Mesenchymal stem cell (in vitro differentiated cells and primary cell): ENCODE results near the gene MIF4GD.

Experiments
- DNase-seq: peaks from one replicate; pipeline ENCODE4 v3.0.0-alpha.2; 2013
- H2AFZ ChIP-seq: one replicate; pipeline ENCODE4 v1.6.1; 2013; ENCODE audit warnings: low read depth, mild to moderate bottlenecking, control low read depth, inconsistent platforms, low read length, moderate library complexity
- H2AK5ac ChIP-seq: 2 replicates; pipeline ENCODE4 v1.6.1; 2013; ENCODE audit warnings: low read length, moderate library complexity, mild to moderate bottlenecking, inconsistent platforms; ENCODE audit not compliant: severe bottlenecking
- H2BK120ac ChIP-seq: one replicate; pipeline ENCODE4 v1.6.1; 2013; ENCODE audit warnings: low read depth, mild to moderate bottlenecking, inconsistent platforms, low read length, moderate library complexity
- H2BK12ac ChIP-seq, 2 experiments: one replicate each; pipeline ENCODE4 v1.6.1; 2013; ENCODE audit warnings: inconsistent platforms in 2 of 2, low read length in 2 of 2, mild to moderate bottlenecking in 2 of 2, moderate library complexity in 2 of 2, control low read depth in 1 of 2
- H2BK15ac ChIP-seq: one replicate; pipeline ENCODE4 v1.6.1; 2013; ENCODE audit warnings: mild to moderate bottlenecking, low read depth, inconsistent platforms; ENCODE audit not compliant: poor library complexity, severe bottlenecking
- H2BK5ac ChIP-seq: 2 replicates; pipeline ENCODE4 v1.6.1; 2013; ENCODE audit warnings: low read depth, mild to moderate bottlenecking, low read length, control low read depth, inconsistent platforms; ENCODE audit not compliant: poor library complexity, severe bottlenecking
- H3K14ac ChIP-seq, 2 experiments: one replicate each; pipeline ENCODE4 v1.6.1; 2013; ENCODE audit warnings: inconsistent platforms in 2 of 2, low read length in 2 of 2, control low read depth in 1 of 2, mild to moderate bottlenecking in 1 of 2, moderate library complexity in 1 of 2
- H3K18ac ChIP-seq, 2 experiments: one replicate each; pipeline ENCODE4 v1.6.1; 2013; ENCODE audit warnings: inconsistent platforms in 2 of 2, low read length in 2 of 2, control low read depth in 1 of 2, low read depth in 1 of 2, mild to moderate bottlenecking in 1 of 2
- H3K23ac ChIP-seq, 2 experiments: one replicate each; pipeline ENCODE4 v1.6.1; 2013; ENCODE audit warnings: inconsistent platforms in 2 of 2, low read length in 2 of 2, mild to moderate bottlenecking in 2 of 2, moderate library complexity in 2 of 2, control low read depth in 1 of 2
- H3K27ac ChIP-seq: 2 replicates; pipeline ENCODE4 v1.5.1; 2013; ENCODE audit warnings: mild to moderate bottlenecking, moderate library complexity, low read length, control low read depth, inconsistent platforms; ENCODE audit not compliant: poor library complexity, severe bottlenecking
- H3K27me3 ChIP-seq, 2 experiments: 2 replicates each; pipeline versions ENCODE4 v1.6.1 to v1.7.0; 2013; ENCODE audit warnings: low read length in 2 of 2, mild to moderate bottlenecking in 2 of 2, moderate library complexity in 2 of 2, control low read depth in 1 of 2, inconsistent platforms in 1 of 2; ENCODE audit not compliant: control insufficient read depth in 1 of 2, insufficient read depth in 1 of 2
- H3K36me3 ChIP-seq, 2 experiments: 2 replicates each; pipeline versions ENCODE4 v1.6.1 to v1.7.0; 2013; ENCODE audit warnings: low read length in 2 of 2, control low read depth in 1 of 2, inconsistent platforms in 1 of 2, low read depth in 1 of 2, mild to moderate bottlenecking in 1 of 2; ENCODE audit not compliant: insufficient read depth in 2 of 2, control insufficient read depth in 1 of 2
- H3K4ac ChIP-seq, 2 experiments: one replicate each; pipeline ENCODE4 v1.6.1; 2013; ENCODE audit warnings: inconsistent platforms in 2 of 2, low read length in 2 of 2, mild to moderate bottlenecking in 2 of 2, moderate library complexity in 2 of 2, control low read depth in 1 of 2, low read depth in 1 of 2
- H3K4me1 ChIP-seq: 2 replicates; pipeline ENCODE4 v1.6.1; 2013; ENCODE audit warnings: low read depth, low read length, control low read depth; ENCODE audit not compliant: control insufficient read depth, insufficient read depth
- H3K4me2 ChIP-seq: 2 replicates; pipeline ENCODE4 v1.6.1; 2013; ENCODE audit warnings: low read length, mild to moderate bottlenecking, inconsistent platforms; ENCODE audit not compliant: poor library complexity, severe bottlenecking
- H3K4me3 ChIP-seq, 2 experiments: 2 replicates each; pipeline versions ENCODE4 v1.5.1 to v1.7.0; 2013; ENCODE audit warnings: low read length in 2 of 2, mild to moderate bottlenecking in 2 of 2, control low read depth in 1 of 2, low read depth in 1 of 2; ENCODE audit not compliant: insufficient read depth in 1 of 2
- H3K79me1 ChIP-seq: replicated peaks from 2 replicates; pipeline ENCODE4 v1.6.1; 2013; ENCODE audit warnings: mild to moderate bottlenecking, control low read depth, low read length, inconsistent platforms; ENCODE audit not compliant: poor library complexity, severe bottlenecking
- H3K9ac ChIP-seq: 2 replicates; pipeline ENCODE4 v1.7.0; 2013; ENCODE audit warnings: mild to moderate bottlenecking, low read length, moderate library complexity
- H3K9me3 ChIP-seq: 2 replicates; pipeline ENCODE4 v1.7.0; 2013; ENCODE audit warnings: mild to moderate bottlenecking, low read length; ENCODE audit not compliant: control insufficient read depth
- H4K8ac ChIP-seq: one replicate; pipeline ENCODE4 v1.6.1; 2013; ENCODE audit warnings: inconsistent platforms, mild to moderate bottlenecking, low read length, moderate library complexity
- H4K91ac ChIP-seq: one replicate; pipeline ENCODE4 v1.6.1; 2013; ENCODE audit warnings: mild to moderate bottlenecking, low read length, inconsistent platforms
- WGBS: methylation state at CpG from one replicate; pipeline ENCODE4 v1.1.7; 2013; ENCODE audit warnings: mixed read lengths; 5-methylcytosine and 5-hydroxymethylcytosine counted together

Gene MIF4GD

DNA sequence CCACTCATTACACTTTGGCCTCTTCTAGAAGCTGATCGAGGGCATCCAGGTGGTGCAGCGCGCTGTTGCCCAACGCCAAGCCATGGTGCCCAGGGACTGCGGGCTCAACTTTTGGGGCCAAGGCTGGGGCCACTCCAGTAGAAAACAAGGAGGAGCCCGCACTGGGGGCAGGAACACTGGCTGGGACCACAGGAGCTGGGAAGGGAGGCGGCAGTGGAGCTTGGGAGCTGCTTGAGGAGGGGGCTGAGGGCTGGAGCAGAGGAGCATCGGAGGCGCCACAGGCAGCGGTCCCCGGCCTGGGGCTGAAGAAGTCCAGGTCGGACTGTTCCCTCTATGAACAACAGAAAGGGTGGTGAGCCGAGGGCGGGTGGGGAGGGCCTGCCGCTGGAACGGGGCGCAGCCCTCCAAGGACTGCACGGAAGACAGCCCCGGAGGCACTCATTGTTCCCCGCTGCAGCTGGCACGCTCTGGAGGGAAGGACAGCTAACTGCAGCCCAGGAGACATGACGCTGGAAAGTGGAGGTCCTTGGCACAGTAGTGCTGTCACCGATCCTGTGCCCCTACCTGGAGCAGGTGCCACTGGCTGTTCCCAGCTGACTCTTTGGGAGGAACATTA lies 31.1 kb downstream of the MIF4GD start:
- Histone ChIP-seq H3K4me2 (no peak overlapping the region), H3K79me1 (peaks cover 16% of the 10 kb centered on the region), H2AK5ac (no peak overlapping the region), H3K4ac (no peak overlapping the region), H3K18ac (no peak overlapping the region), H3K9me3 (no peaks in the 10 kb centered on the region), H3K23ac (no peak overlapping the region), H2BK12ac (no peak overlapping the region), H3K4me3 (no peak overlapping the region), H4K91ac (no peak overlapping the region), H2AFZ (no peak overlapping the region), H3K9ac (peak overlapping the region; percentile 65), H3K27me3 (no peaks in the 10 kb centered on the region), H3K14ac (no peak overlapping the region), H2BK5ac (no peak overlapping the region), H4K8ac (peak overlapping the region; percentile 21), H3K36me3 (peaks cover 94 to 97% of the 10 kb centered on the region in 2 experiments), H3K4me1 (no peaks in the 10 kb centered on the region), H3K27ac (no peak overlapping the region), H2BK15ac (no peak overlapping the region), H2BK120ac (no peak overlapping the region)
- no peak for DNase-seq
- 97% methylated on average over 23 of the region's 23 CpGs for WGBS

DNA sequence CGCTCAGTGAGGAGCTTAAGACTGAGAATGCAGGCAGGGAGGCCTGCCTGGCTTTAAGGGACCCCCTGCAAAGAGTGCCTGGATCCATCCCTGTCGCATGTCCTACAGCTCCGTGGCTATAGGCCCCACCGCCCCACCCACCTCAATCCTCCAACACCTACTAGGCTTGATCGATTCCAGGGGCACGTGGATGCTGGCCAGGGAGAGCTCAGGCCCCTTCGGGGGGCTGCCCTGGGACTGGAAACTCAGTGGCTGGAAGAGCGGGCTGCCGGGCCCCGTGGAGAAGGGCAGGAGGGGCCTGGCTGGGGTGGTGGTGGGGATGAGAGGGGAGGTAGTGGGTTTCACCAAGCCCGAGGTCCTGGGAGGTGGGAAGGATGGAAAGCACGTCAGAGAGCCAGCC lies 31.8 kb downstream of the MIF4GD start:
- no peak overlapping the region for H2BK120ac ChIP-seq
- H2BK12ac ChIP-seq = no peak overlapping the region
- no peaks in the 10 kb centered on the region for H3K9me3 ChIP-seq
- no peak overlapping the region for H4K8ac ChIP-seq
- H3K36me3 ChIP-seq = peaks cover 92 to 97% of the 10 kb centered on the region in 2 experiments
- no peaks in the 10 kb centered on the region for H3K27me3 ChIP-seq
- peaks cover 14% of the 10 kb centered on the region for H3K79me1 ChIP-seq
- no peak overlapping the region for H3K4me2 ChIP-seq
- no peak overlapping the region for H2AK5ac ChIP-seq
- H3K27ac ChIP-seq = no peak overlapping the region
- 94% methylated on average over 9 of the region's 12 CpGs for WGBS
- no peak overlapping the region for H3K23ac ChIP-seq
- no peak overlapping the region for H3K14ac ChIP-seq
- no peak overlapping the region for H3K18ac ChIP-seq
- H2BK15ac ChIP-seq = no peak overlapping the region
- H4K91ac ChIP-seq = no peak overlapping the region
- H3K9ac ChIP-seq = no peak overlapping the region
- H3K4me3 ChIP-seq = no peak overlapping the region
- no peak for DNase-seq
- H3K4ac ChIP-seq = no peak overlapping the region
- H2AFZ ChIP-seq = no peak overlapping the region
- H3K4me1 ChIP-seq = no peaks in the 10 kb centered on the region
- no peak overlapping the region for H2BK5ac ChIP-seq

DNA sequence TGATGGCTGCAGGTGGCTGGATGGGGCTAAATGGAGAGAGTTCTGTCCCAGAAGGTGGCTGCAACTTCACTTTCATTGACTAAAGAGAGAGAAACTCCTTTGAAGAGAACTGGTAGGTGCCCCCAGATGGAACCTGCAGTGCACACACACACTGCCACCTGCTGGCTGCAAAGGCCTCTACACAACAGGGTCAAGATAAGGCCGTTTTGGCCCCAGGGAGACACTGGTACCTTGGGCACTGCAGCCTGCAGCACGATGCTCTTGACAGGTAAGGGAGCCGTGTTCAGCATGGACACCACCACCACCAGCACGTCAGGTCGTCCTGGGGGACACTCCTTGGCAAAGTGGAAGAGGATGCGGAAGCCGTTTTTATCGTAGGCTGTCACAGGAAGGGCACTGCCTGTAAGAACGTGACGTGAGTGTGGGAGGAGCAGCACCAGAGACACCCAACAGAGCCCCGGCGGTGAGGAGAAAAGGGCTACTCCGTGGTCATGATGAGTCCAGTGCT lies 32.3 kb downstream of the MIF4GD start:
- Histone ChIP-seq H2AK5ac (no peak overlapping the region), H3K4ac (no peak overlapping the region), H2BK15ac (no peak overlapping the region), H3K23ac (no peak overlapping the region), H3K4me1 (no peaks in the 10 kb centered on the region), H3K14ac (no peak overlapping the region), H2BK120ac (no peak overlapping the region), H3K4me3 (no peak overlapping the region), H3K4me2 (no peak overlapping the region), H3K36me3 (peaks cover 87 to 94% of the 10 kb centered on the region in 2 experiments), H4K8ac (no peak overlapping the region), H3K27me3 (no peaks in the 10 kb centered on the region), H3K9me3 (no peaks in the 10 kb centered on the region), H3K27ac (no peak overlapping the region), H2BK5ac (no peak overlapping the region), H3K18ac (no peak overlapping the region), H2BK12ac (no peak overlapping the region), H3K79me1 (peaks cover 12% of the 10 kb centered on the region), H2AFZ (no peak overlapping the region), H3K9ac (no peak overlapping the region), H4K91ac (no peak overlapping the region)
- peak; percentile 67 for DNase-seq
- WGBS = 73% methylated on average over 13 of the region's 13 CpGs

DNA sequence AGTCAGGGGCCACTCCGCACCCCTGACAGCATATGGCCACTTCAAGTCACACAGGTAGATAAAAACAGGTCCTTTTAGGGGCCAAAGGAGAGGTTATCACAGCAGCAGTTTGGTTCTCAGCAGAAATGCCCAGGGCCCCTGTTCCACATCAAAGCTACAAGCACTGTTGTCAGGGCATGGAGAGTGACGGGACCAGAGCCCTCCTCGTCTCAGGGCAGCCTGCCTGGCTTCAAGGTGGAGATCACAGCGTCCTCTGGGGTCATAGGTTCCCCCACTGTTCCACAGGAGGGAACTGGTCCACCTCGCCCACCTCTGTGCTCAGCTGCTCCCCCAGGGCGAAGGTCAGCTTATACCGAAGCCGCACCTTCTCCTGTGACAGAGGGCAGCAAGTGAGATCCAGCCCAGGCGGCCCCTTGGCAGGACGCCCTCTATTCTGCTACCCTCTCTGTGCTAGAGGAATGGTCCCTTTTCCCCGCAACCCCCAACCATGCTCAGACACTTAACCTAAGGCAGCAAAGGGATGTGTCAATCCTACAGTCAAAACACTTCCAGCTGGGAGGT lies 32.9 kb downstream of the MIF4GD start:
- H4K91ac ChIP-seq = no peak overlapping the region
- peaks cover 11% of the 10 kb centered on the region for H3K79me1 ChIP-seq
- WGBS = 94% methylated on average over 11 of the region's 11 CpGs
- no peak overlapping the region for H2BK12ac ChIP-seq
- H3K36me3 ChIP-seq = peaks cover 81 to 91% of the 10 kb centered on the region in 2 experiments
- no peak overlapping the region for H3K9ac ChIP-seq
- H3K14ac ChIP-seq = no peak overlapping the region
- H3K4me2 ChIP-seq = no peak overlapping the region
- H2AFZ ChIP-seq = no peak overlapping the region
- no peak overlapping the region for H3K27ac ChIP-seq
- H2BK15ac ChIP-seq = no peak overlapping the region
- H4K8ac ChIP-seq = no peak overlapping the region
- no peak overlapping the region for H3K4ac ChIP-seq
- no peak overlapping the region for H2BK5ac ChIP-seq
- H3K18ac ChIP-seq = no peak overlapping the region
- no peak for DNase-seq
- H3K23ac ChIP-seq = no peak overlapping the region
- no peaks in the 10 kb centered on the region for H3K27me3 ChIP-seq
- H3K4me3 ChIP-seq = no peak overlapping the region
- H3K9me3 ChIP-seq = no peaks in the 10 kb centered on the region
- no peak overlapping the region for H2BK120ac ChIP-seq
- H2AK5ac ChIP-seq = no peak overlapping the region
- no peaks in the 10 kb centered on the region for H3K4me1 ChIP-seq
